Measurements from ENCODE around the gene PAPPA. TPM values are rescaled to one million over a fixed set of nuclear protein-coding genes. Genes with fewer than 3 reads are reported as not detected.

The PAPPA gene
- total and polyA plus RNA-seq, 9 of the 15 experiments (the other 6 are each of a cell fraction or from before 2014, with no cell fraction given): 0.06 to 0.18 (median 0.11) TPM

GRCh38 chr9:116260531-116260930 is 106.9 kb downstream of the PAPPA start:
- FAIRE-seq: no peak
- CTCF ChIA-PET (ENCODE audit: low intra/inter-chr PET ratio): no interaction called here
- no peak overlapping the region for H3K9ac ChIP-seq (ENCODE audit: insufficient read depth in 1 of 2, low read depth in 2 of 2, low read length in 2 of 2)
- TF ChIP-seq REST (IDR thresholded peaks at IDR 0.05; ENCODE audit: borderline replicate concordance) (no peak), REST (CRISPR knock-in tag; IDR thresholded peaks at IDR 0.05; ENCODE audit: low read depth) (no peak), HEY1 (CRISPR knock-in tag; IDR thresholded peaks at IDR 0.05; ENCODE audit: borderline replicate concordance) (no peak), TSHZ1 (CRISPR knock-in tag; IDR thresholded peaks at IDR 0.05) (no peak), POLR2B (IDR thresholded peaks at IDR 0.05; ENCODE audit: low read depth, partially characterized antibody) (no peak)
- TF ChIP-seq, protein P1, sequence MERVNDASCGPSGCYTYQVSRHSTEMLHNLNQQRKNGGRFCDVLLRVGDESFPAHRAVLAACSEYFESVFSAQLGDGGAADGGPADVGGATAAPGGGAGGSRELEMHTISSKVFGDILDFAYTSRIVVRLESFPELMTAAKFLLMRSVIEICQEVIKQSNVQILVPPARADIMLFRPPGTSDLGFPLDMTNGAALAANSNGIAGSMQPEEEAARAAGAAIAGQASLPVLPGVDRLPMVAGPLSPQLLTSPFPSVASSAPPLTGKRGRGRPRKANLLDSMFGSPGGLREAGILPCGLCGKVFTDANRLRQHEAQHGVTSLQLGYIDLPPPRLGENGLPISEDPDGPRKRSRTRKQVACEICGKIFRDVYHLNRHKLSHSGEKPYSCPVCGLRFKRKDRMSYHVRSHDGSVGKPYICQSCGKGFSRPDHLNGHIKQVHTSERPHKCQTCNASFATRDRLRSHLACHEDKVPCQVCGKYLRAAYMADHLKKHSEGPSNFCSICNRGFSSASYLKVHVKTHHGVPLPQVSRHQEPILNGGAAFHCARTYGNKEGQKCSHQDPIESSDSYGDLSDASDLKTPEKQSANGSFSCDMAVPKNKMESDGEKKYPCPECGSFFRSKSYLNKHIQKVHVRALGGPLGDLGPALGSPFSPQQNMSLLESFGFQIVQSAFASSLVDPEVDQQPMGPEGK (CRISPR knock-in tag; IDR thresholded peaks at IDR 0.05; ENCODE audit: borderline replicate concordance): no peak
- TF ChIP-seq, protein P2, sequence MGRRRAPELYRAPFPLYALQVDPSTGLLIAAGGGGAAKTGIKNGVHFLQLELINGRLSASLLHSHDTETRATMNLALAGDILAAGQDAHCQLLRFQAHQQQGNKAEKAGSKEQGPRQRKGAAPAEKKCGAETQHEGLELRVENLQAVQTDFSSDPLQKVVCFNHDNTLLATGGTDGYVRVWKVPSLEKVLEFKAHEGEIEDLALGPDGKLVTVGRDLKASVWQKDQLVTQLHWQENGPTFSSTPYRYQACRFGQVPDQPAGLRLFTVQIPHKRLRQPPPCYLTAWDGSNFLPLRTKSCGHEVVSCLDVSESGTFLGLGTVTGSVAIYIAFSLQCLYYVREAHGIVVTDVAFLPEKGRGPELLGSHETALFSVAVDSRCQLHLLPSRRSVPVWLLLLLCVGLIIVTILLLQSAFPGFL (CRISPR knock-in tag; IDR thresholded peaks at IDR 0.05): no peak

More at GRCh38 chr9:116260531-116260930, 106.9 kb downstream of the PAPPA start:
- in situ Hi-C loops (cut with MboI) (no loop called here), intact Hi-C loops (cut with micrococcal nuclease) (no loop called here)
- H3K36me3 ChIP-seq (ENCODE audit: control insufficient read depth, insufficient read depth, low read length): no peaks in the 10 kb centered on the region
- no peaks in the 10 kb centered on the region for H3K9me3 ChIP-seq (replicated peaks; ENCODE audit: control insufficient read depth, insufficient read depth, low read depth, low read length)
- BruUV-seq (replicated peaks): no TSS peak
- no peaks in the 10 kb centered on the region for H4K20me1 ChIP-seq (replicated peaks; ENCODE audit: control insufficient read depth, insufficient read depth, low read length)
- H3K27ac ChIP-seq (ENCODE audit: extremely low read depth, low read depth, low read length): no peak overlapping the region
- 2% methylated on average over 2 of the region's 2 CpGs for WGBS (ENCODE audit: insufficient coverage, low coverage, missing lambda C conversion rate)
- no peaks in the 10 kb centered on the region for H3K9me1 ChIP-seq (ENCODE audit: control insufficient read depth, insufficient read depth, low read length)
- no peak overlapping the region for H2AFZ ChIP-seq (ENCODE audit: low read depth, low read length)
- no peak overlapping the region for H3K4me3 ChIP-seq
- no peak for ATAC-seq
- no peak for DNase-seq (ENCODE audit: extremely low read depth in 1 of 4, low spot score in 3 of 4)
- no peak overlapping the region for H3K4me2 ChIP-seq (ENCODE audit: insufficient read depth, low read length)
- H3K79me2 ChIP-seq (ENCODE audit: control insufficient read depth, insufficient read depth, low read length): no peaks in the 10 kb centered on the region
- H3K27me3 ChIP-seq (ENCODE audit: control insufficient read depth in 2 of 2, insufficient read depth in 2 of 2, low read length in 2 of 2): no peaks in the 10 kb centered on the region
- no peaks in the 10 kb centered on the region for H3K4me1 ChIP-seq (replicated peaks in 1 of 2; ENCODE audit: control insufficient read depth in 2 of 2, insufficient read depth in 2 of 2, low read length in 2 of 2)
- POLR2A ChIA-PET: interaction anchor here (0.6 to 1.2 kb wide), 4 partner anchors 9 to 58 kb away, joined by 3 to 5 read pairs (median 4); no protein-coding TSS in a partner anchor
